Measurements from ENCODE around the gene DOCK2.

DOCK2 gene

DNA sequence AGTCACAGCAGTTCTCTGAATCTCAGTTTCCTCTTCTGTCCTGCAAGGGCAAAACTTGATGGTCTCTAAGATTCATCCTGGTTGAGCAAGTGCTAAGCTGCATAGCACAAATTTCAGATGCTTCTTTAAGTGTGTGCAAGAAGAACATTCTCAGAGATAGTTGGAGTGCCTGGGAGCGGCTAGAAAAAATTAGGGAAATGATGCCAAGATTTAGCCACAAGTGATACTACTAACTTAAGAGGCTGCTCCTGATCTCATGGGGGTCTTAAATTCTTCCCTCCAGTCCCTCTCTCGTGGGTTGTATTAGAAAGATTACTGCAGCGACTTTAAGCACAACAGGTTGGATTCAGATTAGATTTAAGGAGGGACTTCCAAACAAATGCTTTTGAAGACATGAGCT is 319.1 kb downstream of the DOCK2 start:
- no peak for DNase-seq

DNA sequence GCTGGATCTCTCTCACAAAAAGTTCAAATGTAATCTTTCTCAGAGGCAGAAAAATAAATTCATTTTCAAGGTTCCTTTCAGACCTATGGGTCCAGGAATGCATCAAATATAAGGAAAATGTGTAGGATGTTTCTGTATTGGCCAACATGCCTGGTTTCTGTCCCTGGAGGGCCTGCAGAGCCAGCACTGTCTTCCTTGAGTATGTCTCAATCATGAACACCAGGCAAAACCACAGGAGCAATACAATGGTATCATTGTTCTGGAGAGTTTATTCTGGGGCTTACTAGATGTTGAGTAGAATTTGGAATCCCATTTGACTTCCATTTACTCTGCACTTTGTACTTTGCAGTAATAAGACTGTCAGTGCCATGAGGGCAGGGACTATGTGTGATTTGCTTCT is 319.7 kb downstream of the DOCK2 start:
- no peak for DNase-seq

- DNase-seq = no peak
Observed at GRCh38 chr5:169958278-169958677, 321.2 kb downstream of the DOCK2 start.

DNA sequence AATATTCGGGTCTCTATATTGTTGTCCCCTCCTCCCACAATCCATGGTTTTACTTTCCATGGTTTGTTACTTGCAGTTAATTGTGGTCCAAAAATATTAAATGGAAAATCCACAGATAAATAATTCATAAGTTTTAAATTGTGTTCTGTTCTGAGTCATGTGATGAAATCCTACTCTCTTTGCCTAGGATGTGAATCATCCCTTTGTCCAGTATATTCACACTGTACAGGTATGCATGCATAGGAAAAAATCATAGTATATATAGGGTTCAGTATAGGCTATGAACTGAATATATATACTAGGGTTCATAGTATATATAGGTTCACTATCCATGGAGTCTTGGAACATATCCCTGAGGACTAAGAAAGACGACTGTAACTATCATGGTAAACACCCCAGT is 323.6 kb downstream of the DOCK2 start:
- DNase-seq = no peak

GRCh38 chr5:169964246-169964645 is 327.2 kb downstream of the DOCK2 start:
- no peak for DNase-seq

DNA sequence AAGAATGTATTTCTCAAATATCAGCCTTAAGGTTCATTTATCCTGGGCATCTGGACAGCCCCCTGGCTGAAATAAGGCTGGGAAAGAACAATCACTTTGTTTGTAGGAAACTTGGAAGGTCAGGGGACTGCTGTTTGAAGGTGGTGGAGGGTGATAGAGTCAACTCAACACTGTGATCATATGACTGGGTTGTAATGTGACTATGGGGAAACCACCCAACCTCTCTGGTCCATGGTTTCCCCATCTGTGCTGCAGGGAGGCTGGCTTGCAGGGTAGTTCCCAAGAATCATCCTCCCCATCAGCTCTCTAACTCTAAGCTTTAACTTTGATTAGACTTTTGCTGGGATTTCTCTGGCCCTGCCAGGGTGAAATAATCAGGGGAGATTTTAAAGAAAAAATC is 333.3 kb downstream of the DOCK2 start:
- no peak for DNase-seq

GRCh38 chr5:169970911-169971765 is 334.1 kb downstream of the DOCK2 start:
- peak; percentile 33 for DNase-seq

DNA sequence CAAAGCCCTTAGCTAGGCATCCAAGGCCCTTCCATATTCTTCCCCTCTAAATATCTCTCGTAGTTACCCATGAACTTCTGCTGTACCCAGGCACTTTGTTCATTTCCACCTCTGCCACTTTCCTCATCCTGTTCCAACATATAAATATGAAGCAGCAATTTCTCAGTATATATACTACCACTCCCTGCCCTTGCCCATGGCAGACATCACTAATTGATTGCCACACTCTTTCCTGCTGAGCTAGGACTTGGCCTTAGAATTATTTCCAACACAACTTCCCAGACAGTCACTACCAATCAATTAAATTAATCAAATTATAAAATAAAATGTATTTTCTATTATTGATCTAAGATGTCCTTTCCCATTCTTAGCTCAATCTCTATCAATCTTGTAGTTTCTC is 334.7 kb downstream of the DOCK2 start:
- no peak for DNase-seq

DNA sequence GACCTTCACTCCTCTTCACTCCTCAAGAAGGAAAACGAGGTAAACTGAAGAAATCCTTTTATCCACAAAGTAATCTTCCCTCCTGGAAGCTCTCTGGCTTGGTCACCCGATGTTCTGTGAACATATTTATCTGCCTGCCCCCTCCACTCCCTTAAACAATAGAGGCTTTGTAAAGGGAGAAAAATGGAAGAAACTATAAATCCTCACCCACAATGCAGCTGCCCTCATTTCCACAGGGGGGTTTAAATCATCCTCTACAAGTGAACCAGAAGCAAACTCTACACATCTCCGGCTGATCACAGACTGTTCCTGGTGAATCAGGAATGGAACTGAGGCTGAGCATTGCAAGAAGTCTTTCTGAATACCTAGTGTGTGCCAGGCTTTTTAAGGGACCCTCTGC is 336.0 kb downstream of the DOCK2 start:
- no peak for DNase-seq

GRCh38 chr5:169974121-169974770 is 337.2 kb downstream of the DOCK2 start:
- no peak for DNase-seq

GRCh38 chr5:169978714-169979113 is 341.6 kb downstream of the DOCK2 start:
- no peak for DNase-seq

GRCh38 chr5:169979871-169980270 is 342.8 kb downstream of the DOCK2 start:
- no peak for DNase-seq

DNA sequence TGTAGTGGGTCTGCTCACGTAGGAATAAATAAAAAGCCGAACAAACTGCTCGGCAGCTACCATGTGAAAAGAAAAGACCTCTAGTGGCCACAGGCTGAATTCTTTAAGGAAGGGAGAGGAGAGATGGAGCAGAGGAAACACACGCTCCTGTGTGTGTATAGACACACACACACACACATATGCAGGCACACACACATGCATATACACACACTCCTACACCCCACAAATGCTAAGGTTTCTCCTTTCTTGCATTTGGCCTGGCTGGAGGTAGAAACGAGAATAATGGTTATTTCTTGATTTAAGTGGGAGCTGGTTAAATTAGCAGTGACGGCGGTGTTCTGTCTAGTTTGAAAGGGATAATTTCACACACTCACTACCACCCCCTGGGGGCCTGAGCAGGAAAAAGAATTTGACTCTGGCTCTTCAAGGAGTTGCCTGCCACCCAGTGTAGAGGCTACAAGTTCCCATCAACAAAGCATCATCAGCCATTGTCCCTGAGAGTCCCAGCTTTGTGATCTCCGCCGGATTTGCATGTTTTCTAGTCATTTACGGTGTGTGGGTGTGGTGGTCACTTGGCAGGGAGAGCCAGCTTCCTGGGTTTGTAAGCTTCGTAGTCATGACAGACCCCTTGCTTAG is 343.5 kb downstream of the DOCK2 start, which contains the start of gene INSYN2B:
Gene INSYN2B, minus strand, starts transcription at position 78 of the 636 bp plus-strand sequence. CDS start 96,597 bp downstream, outside the sequence.
- DNase-seq = peak; percentile 96

DNA sequence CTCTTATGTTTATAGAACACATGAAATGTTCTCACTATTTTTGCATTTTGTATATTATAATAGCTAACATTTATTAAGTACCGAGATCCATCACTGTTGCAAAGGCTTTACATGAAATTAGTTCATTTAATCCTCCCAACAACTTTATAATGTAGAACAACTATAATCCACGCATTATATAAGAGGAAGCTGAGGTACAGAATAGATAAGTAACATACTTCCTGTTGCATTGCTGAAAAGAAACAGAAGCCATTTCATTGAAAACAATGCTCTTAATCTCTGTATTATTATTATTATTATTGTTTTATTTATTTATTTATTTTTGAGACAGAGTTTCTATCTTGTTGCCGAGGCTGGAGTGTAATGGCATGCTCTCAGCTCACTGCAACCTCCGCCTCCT is 351.1 kb downstream of the DOCK2 start:
- no peak for DNase-seq

- no peak for DNase-seq
Observed at GRCh38 chr5:169988947-169989346, 351.9 kb downstream of the DOCK2 start.

DNA sequence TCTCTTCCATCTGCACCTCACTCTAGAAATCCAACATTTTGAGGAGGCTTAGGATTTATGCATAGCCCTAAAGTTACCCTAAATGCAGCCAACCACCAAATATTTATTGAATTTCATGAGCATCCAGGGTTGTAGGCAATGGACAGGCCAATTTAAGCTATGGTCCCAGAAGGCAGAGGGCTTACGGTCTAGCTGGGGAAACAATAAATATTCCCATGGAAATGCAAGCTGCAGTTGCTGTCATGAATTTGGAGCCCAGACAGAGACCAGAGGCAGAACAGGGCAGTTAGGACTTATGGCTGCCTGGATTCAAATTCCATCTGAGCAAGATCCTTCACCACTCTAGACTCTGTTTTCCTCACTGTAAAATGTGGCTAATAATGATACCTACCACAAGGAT is 352.3 kb downstream of the DOCK2 start:
- DNase-seq = no peak

DNA sequence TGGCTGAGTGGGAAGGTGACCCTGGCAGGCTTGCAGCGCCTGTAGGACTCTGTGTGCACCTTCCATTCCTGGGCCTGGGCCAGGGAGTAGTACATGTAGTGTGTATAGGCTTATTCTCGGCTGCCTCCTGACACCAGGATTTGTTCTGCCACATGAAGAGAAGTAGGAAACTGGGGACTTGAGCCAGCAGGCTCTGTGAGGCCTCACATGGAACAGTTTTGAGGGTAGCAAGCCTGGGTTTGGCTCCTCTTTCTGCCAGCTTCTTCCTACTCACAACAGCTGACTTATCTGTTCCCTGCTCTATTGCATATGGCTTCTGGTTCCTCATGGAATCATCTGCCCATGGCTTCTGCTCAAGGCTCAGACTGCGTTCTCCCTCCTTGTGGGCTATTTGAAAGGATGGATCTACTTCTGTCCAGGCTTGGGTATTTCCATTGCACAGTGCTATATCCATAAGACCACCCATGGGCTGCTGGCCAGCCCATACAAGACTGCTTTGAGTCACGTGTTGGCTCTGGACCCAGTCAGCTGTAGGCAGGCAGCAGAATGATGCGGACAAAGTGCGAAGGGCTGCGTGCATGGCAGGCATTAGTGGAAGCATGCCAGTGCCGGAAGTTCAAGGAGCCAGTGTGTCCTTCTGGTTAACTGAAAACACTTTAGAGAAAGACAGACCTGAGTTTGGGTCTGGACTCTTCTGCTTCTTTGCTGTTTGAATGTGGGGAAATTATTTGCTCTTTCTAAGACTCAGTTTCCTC is 354.2 kb downstream of the DOCK2 start:
- DNase-seq = no peak

- peak; percentile 38 for DNase-seq
Observed at GRCh38 chr5:169992789-169993484, 355.9 kb downstream of the DOCK2 start.

GRCh38 chr5:169993485-169993790 is 356.4 kb downstream of the DOCK2 start:
- peak; percentile 42 for DNase-seq

DNA sequence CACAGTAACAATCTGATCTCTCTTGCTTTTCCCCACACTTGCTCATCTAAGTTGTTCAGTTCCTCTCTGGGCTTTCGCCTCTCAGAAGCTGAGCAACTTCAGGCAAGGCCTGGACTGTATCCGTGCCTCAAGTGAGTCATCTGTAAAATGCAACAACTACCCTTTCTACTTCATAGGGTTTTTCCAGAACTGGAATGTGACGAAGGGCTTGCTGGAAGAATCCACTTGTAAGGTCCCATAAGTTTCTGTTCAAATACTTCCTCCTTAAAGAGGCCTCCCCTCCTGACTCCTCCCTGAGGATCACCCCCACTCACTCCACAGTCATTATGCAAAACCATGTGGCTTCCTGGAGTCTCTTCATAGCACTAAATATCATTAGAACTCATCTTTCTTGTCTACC is 360.7 kb downstream of the DOCK2 start:
- DNase-seq = no peak

- DNase-seq = peak; percentile 50
Observed at GRCh38 chr5:169999621-170000020, 362.5 kb downstream of the DOCK2 start.

DNA sequence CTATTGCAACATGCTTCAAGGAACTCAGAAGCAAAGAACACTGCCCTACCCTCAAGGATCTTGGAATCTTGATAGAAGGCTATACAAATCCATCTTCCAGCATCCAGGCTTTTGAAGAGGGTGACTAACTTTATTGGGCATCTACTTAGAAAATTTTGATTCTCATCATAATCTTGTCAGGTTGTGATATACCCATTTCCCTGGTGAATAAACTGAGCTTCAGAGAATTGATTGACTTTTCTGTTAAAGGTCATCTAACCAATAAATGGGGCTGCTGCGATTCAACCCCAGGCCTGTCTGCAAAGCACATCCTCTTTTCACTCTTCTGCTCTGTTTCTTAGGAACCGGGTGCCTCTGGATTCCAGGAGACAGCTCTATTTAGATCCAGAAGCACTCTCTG is 363.1 kb downstream of the DOCK2 start:
- DNase-seq = no peak

DNA sequence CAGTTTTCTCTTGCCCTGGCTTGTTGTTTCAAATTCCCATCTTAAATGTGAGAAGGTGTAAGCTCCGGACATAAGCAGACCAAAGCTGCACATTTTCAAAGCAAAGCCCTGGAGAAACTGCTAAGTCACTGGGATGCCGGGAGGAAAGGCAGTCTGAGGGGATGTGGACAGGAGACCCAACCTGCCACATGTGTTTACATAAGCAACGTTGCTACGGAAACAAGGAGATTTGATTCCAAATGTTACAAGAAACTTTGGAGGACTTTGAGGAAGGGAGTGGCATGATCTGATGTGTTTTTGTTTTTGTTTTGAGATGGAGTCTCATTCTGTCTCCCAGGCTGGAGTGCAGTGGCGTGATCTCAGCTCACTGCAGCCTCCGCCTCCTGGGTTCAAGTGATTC is 368.9 kb downstream of the DOCK2 start:
- no peak for DNase-seq

Data from eye (tissue), 1 donor.